GM19328 (cell line): ENCODE measurements around the gene TNFRSF19.

Experiments
- ATAC-seq: cut with Tn5 transposase; IDR thresholded peaks from one replicate; pipeline ENCODE4 v1.9.1; 2021; ENCODE audit warnings: mild to moderate bottlenecking, moderate library complexity; ENCODE audit not compliant: unreplicated experiment

TNFRSF19 gene

DNA sequence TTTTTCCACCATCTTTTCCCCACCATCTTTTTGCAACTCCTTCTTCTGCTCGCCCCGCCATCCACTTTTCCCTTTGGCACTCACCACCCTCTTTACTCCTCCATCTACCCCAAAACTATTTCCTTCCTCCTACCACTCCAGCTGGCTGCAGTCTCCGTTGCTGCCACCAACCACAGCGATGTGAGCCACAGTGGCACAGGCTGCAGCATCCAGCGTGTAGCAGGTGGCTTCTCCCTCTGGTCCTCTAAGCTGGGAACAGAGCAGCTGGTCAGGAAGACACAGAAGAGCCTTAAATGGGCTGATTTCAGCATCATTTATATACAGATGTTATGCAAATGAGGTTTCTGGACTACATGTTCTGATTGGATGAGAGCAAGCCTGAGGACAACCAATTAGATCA is 144.5 kb downstream of the TNFRSF19 start:
- ATAC-seq = no peak

DNA sequence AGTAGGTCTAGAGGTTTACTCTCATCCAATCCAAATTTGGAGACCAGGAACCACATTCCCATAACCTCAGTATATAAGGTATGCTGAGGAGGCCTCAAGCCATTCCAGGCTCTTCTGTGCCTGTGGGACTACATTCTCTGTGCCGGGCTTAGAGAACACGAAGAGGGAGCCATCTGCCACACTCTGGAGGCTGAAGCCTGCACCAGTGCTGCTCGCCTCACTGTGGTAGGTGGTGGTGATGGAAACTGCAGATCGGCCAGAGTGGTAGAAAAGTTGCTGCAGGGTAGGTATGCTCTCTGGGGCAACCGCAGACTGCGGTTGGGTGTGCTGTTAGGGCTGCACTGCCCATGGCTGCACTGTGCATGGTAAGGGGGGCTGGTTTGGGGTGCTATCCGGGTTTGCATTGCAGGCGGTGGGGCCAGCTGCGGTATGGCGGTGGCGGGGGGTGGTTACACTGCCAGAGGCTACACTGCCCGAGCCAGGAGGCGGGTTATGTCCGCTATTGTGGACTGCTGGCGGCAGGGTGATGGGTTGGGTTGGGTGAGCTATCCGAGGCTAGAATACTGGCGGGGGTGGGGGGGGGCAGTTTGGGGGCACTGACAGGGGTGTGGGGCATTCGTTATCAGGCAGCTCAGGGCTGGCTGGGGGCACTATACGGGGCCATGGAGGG is 145.0 kb downstream of the TNFRSF19 start:
- ATAC-seq = no peak

DNA sequence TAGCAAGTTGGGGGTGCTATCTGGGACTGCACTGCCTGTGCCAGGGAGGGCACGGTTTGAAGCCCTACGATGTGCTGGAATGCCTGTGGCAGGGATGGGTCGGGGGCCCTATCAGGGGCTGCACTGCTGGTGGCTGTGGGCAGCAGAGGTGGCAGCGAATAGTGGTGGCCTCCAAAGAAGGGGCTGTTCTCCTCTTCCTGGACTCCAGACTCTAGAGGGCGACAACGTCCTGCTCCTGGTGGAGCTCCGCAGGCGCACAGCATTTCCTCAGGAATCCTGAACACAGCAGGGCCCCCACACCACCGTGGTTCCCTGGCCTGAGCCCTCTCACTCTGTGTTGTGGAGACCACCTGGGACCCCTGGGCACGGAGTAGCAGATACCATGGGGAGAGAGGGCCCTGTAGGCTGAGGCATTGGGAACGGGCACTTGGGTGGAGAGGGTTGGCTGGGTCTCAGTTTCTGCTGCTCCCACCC is 145.6 kb downstream of the TNFRSF19 start:
- ATAC-seq = no peak

DNA sequence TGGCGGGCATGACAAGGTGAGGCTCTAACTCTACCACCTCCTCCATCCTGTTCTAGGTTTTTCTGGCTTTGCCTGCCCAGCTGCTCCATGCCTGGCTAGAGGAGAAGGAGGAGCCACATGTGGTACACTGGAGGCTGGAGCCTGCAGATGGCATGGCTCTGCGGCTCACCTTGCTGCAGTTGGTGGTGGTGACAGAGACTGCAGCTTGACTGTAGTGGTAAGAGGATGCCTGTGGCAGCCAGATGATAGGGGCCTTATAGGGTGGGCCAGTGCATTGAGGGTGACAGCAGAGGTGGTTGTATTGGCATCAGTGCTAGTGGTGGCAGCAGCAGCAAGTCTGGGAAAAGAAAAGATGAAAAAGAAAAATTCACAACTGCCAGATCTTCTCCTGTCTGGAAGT is 146.2 kb downstream of the TNFRSF19 start:
- no peak for ATAC-seq

DNA sequence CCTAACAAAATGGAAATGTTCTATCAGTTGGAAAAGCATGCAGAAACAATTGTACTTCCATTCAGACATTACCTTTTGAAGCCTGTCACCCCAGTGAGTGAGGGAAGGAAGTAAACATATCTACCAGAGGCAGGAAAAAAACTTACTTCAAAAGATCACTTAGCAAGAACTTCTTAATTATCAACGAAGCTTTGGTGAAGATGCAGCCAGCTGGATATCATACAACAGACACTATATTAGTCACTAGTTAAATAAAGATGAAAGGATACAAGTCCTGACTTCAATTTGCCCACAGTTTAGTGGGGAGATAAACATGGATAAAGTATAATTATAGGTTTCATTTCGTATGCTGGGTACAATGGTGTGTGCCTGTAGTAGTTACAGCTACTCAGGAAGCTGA is 148.8 kb downstream of the TNFRSF19 start:
- no peak for ATAC-seq

DNA sequence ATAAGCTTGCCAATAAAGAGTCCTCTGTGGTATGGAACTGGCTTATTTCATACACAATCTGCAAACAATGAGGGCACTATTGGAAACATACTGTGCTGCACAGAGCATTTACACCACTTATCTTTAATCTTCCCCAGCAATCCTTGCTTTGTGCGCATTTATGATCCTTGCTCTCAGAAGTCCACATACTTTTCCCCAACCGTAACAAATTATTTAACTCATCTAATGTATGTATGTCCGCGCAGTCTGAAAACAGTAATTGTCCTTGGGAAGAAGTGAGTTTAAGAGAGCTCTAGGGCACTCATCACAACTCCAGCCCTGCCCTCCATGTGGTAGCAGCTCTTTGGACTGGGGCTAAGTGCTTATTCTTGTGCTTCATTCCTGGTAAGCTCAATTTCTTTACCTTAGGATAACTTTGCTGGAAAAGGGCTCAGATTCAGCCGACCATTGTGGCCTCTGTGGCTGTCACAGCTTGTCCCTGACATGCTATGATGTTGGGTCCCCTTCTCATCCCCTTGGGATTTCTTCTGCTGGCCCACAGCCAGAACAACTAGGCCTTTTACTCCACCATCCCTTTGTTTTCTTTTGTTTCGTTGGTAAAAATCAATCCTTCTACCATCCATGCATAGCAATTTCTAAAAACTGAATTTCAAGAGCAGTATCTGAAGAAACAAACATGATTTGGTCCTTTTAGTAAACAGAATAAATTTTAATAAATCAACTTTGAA is 152.7 kb downstream of the TNFRSF19 start:
- no peak for ATAC-seq

DNA sequence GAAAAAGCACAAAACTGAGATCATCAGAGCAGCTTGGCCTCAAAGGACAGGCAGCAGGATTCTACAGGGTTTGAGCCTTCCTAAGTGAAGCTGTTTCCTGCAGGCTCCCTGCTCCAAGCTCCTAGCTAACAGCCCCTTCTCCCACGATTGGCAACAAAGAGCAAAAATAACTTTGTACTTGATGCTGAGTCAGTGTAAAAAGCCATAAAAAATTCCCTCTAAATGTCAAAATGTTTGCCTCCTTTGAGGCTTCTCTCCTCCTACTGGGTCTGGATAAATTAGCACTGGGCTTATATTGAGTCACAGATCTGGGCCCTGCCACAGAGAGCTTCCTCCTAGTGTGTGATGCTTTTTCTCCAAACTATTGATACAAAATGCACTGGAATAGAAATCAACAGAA is 153.3 kb downstream of the TNFRSF19 start:
- no peak for ATAC-seq

DNA sequence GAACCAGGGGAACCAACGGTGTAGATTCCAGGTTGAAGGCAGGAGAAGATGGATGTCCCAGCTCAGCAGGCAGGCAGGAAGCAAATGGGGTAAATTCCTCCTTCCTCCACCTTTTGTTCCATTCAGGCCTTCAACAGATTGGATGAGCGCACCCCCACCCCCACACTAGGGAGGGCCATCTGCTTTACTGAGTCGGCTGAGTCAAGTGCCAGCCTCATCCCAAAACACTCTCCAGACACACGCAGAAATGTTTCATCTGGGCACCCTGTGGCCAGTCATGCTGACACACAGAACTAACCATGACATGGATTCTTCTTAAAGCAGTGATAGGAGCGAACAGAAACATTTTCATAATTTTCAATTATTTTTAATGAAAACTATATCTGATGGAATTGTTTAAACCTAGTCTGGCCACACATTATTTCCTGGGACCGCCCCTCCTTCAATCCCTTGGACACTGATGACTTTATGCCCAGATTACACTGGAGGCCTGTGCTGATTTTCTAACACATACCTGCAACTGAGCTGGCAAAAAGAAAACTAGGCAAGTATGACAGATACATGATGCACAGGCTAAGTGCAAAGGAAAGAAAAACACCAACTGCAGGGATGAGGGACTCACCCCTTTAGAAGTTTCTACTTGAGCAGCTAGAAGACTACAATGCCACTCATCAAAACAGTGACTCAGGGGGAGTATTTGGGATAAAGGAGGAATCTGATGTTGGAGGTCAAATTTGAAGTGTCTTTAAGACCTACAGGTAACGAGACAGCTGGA is 154.2 kb downstream of the TNFRSF19 start:
- no peak for ATAC-seq
